Measurements from ENCODE around the gene PCARE.

PCARE gene

GRCh38 chr2:29052807-29053206 lies 21.5 kb downstream of the PCARE start:
- H3K4me3 ChIP-seq (ENCODE audit: low read depth, low read length): no peak overlapping the region
- no peak for TF ChIP-seq CTCF (IDR thresholded peaks at IDR 0.05; ENCODE audit: insufficient read depth, low read depth, low read length, missing control alignments)
- DNase-seq (ENCODE audit: low read depth): no peak

- no peak for TF ChIP-seq CTCF (IDR thresholded peaks at IDR 0.05; ENCODE audit: insufficient read depth, low read depth, low read length, missing control alignments)
- DNase-seq (ENCODE audit: low read depth): no peak
- H3K4me3 ChIP-seq (ENCODE audit: low read depth, low read length): no peak overlapping the region
Observed at GRCh38 chr2:29051730-29052129, 22.6 kb downstream of the PCARE start.

- no peak for TF ChIP-seq CTCF (IDR thresholded peaks at IDR 0.05; ENCODE audit: insufficient read depth, low read depth, low read length, missing control alignments)
- H3K4me3 ChIP-seq (ENCODE audit: low read depth, low read length): no peak overlapping the region
- no peak for DNase-seq (ENCODE audit: low read depth)
Observed at GRCh38 chr2:29050591-29050990, 23.7 kb downstream of the PCARE start.

- no peak for DNase-seq (ENCODE audit: low read depth)
- no peak overlapping the region for H3K4me3 ChIP-seq (ENCODE audit: low read depth, low read length)
- no peak for TF ChIP-seq CTCF (IDR thresholded peaks at IDR 0.05; ENCODE audit: insufficient read depth, low read depth, low read length, missing control alignments)
Observed at GRCh38 chr2:29047083-29047845, 27.1 kb downstream of the PCARE start.

- no peak for TF ChIP-seq CTCF (IDR thresholded peaks at IDR 0.05; ENCODE audit: insufficient read depth, low read depth, low read length, missing control alignments)
Observed at GRCh38 chr2:29046321-29046720, 28.0 kb downstream of the PCARE start.

GRCh38 chr2:29044459-29044858 lies 29.9 kb downstream of the PCARE start:
- no peak for DNase-seq (ENCODE audit: low read depth)
- H3K4me3 ChIP-seq (ENCODE audit: low read depth, low read length): no peak overlapping the region
- no peak for TF ChIP-seq CTCF (IDR thresholded peaks at IDR 0.05; ENCODE audit: insufficient read depth, low read depth, low read length, missing control alignments)

More at GRCh38 chr2:29046321-29046720, 28.0 kb downstream of the PCARE start:
- no peak for DNase-seq (ENCODE audit: low read depth)
- no peak overlapping the region for H3K4me3 ChIP-seq (ENCODE audit: low read depth, low read length)

GRCh38 chr2:29042561-29043075 lies 31.7 kb downstream of the PCARE start:
- H3K4me3 ChIP-seq (ENCODE audit: low read depth, low read length): no peak overlapping the region
- no peak for TF ChIP-seq CTCF (IDR thresholded peaks at IDR 0.05; ENCODE audit: insufficient read depth, low read depth, low read length, missing control alignments)
- DNase-seq (ENCODE audit: low read depth): no peak

Data from GM12865 (cell line).